Islet precursor cell (in vitro differentiated cells): Measurements from ENCODE around the gene FOS.

Experiments
- DNase-seq: peaks from one replicate; pipeline ENCODE4 v3.0.0-alpha.2; 2018

FOS gene

GRCh38 chr14:75322746-75323145 lies 44.1 kb downstream of the FOS start:
- no peak for DNase-seq

DNA sequence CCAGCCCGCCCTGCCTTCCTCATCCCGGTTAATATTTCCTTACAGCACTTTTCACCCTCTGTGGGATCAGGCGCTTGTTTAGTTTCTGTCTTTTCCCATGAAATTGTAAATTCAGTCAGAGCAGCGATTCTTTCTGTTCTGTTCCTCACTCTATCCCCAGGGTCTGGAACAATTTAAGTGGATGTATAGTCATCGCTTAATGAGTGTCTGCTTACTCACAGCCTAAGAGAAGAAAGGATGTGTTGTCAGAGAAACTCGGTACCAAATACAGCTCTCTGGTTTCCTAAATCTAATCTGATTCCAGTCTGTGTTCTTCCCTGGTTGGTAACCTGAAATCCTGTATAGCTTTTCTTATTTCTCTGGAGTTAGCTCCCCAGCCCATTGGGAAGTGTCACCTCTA lies 44.9 kb downstream of the FOS start:
- no peak for DNase-seq

DNA sequence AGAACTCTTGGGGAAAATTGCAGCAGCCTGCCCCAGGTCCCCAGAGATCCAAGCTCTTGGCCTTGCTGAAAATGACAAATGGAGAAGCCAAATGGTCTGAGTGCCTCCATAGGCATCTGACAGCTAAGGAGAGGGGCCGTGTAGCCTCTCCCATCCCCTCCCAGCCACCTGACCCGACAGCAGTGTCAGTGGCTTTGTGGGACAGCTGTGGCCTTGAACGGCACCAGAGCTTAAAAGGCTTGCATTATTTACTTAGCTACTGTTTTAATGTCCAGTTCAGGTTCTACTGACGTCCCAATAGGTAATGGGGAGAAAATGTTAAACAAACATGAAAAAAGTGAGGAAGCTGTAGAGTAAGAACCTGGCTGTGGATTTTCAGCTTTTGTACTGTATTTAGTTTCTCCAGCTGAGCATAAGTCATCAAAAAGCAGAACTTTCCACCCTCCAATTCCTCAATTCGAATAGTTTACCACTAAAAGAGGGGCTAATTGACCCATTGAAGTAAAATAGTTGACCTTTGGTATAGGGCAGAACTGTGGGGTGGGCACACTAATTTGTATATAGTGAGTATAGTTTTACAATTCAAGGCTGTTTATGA lies 50.0 kb downstream of the FOS start:
- no peak for DNase-seq

GRCh38 chr14:75329369-75329768 lies 50.7 kb downstream of the FOS start:
- DNase-seq: no peak

- no peak for DNase-seq
These were observed 52.8 kb downstream of the FOS start for GRCh38 chr14:75331471-75331870.
